GM23338 (cell line): ENCODE results near the gene GLB1L3.

Source experiments
- CREB1 ChIP-seq: fragments of 250-450 bp; sonication (Bioruptor Pico); IDR thresholded peaks from 2 replicates; pipeline ENCODE4 v1.5.0; 2020; ENCODE audit warnings: low read depth, mild to moderate bottlenecking, moderate library complexity
- CTCF ChIP-seq, 2 experiments: fragments of 200-600 bp in 1 of 2; sonication (generic) in 1 of 2; conservative IDR thresholded peaks; 2 replicates each; pipeline versions ENCODE4 v1.5.1 to v1.6.1; 2016 to 2017; ENCODE audit warnings: antibody characterized with exemption in 2 of 2, low read depth in 2 of 2, mild to moderate bottlenecking in 2 of 2, moderate library complexity in 1 of 2
- ETS1 ChIP-seq: IDR thresholded peaks from 2 replicates; pipeline ENCODE4 v1.6.1; 2016; ENCODE audit warnings: antibody characterized with exemption
- EZH2 ChIP-seq: fragments of 200-600 bp; sonication (generic); IDR thresholded peaks from one replicate; pipeline ENCODE4 v1.8.0; 2017; ENCODE audit warnings: antibody characterized with exemption, mild to moderate bottlenecking, low read depth; ENCODE audit not compliant: unreplicated experiment
- EZH2phosphoT487 ChIP-seq: fragments of 200-600 bp; sonication (generic); IDR thresholded peaks from one replicate; pipeline ENCODE4 v1.8.1; 2018; ENCODE audit warnings: antibody characterized with exemption; ENCODE audit not compliant: unreplicated experiment
- JUNB ChIP-seq: IDR thresholded peaks from one replicate; pipeline ENCODE4 v1.6.1; 2016; ENCODE audit warnings: antibody characterized with exemption; ENCODE audit not compliant: unreplicated experiment
- POLR2AphosphoS5 ChIP-seq: IDR thresholded peaks from 2 replicates; pipeline ENCODE4 v1.6.1; 2016; ENCODE audit warnings: antibody characterized with exemption, low read depth
- REST ChIP-seq: IDR thresholded peaks from one replicate; pipeline ENCODE4 v1.6.1; 2018; ENCODE audit warnings: antibody characterized with exemption; ENCODE audit not compliant: unreplicated experiment
- ZNF114 ChIP-seq: fragments of 250-450 bp; sonication (Bioruptor Pico); IDR thresholded peaks from 2 replicates; pipeline ENCODE4 v1.5.0; 2020; ENCODE audit warnings: mild to moderate bottlenecking, moderate library complexity
- ZNF331 ChIP-seq: fragments of 250-450 bp; sonication (Bioruptor Pico); IDR thresholded peaks from 2 replicates; pipeline ENCODE4 v1.5.0; 2020; ENCODE audit warnings: low read depth, mild to moderate bottlenecking, moderate library complexity

GRCh38 chr11:134289167-134289566, 13.0 kb downstream of the GLB1L3 start:
- TF ChIP-seq CTCF (conservative IDR thresholded peaks at IDR 0.05; ENCODE audit: low read depth in 2 of 2) (no peak), EZH2 (no peak), POLR2AphosphoS5 (no peak), EZH2phosphoT487 (no peak), ZNF114 (no peak), JUNB (no peak), CREB1 (CRISPR knock-in tag) (no peak), ETS1 (no peak), REST (no peak), ZNF331 (CRISPR knock-in tag) (no peak)
